CD4-positive, alpha-beta T cell treated with Interferon alpha-2 for 1 hour (primary cell): ENCODE measurements around the gene PCDH7.

Source experiments
- DNase-seq, 2 donors: peaks; one replicate each; pipeline ENCODE4 v3.0.0-alpha.2; 2020 to 2022

Gene PCDH7

GRCh38 chr4:30728311-30728710 is 8.1 kb downstream of the PCDH7 start:
- DNase-seq, result no peak

- no peak for DNase-seq
These were observed 23.7 kb downstream of the PCDH7 start for GRCh38 chr4:30743897-30744296.

GRCh38 chr4:30744386-30744785 is 24.2 kb downstream of the PCDH7 start:
- DNase-seq, result no peak

- DNase-seq, result no peak
These were observed 24.9 kb downstream of the PCDH7 start for GRCh38 chr4:30744957-30745640.

GRCh38 chr4:30746735-30747134 is 26.6 kb downstream of the PCDH7 start:
- DNase-seq, result no peak

GRCh38 chr4:30753316-30753715 is 33.1 kb downstream of the PCDH7 start:
- DNase-seq, result no peak

- no peak for DNase-seq
These were observed 33.9 kb downstream of the PCDH7 start for GRCh38 chr4:30754021-30754420.

GRCh38 chr4:30755346-30755745 is 35.2 kb downstream of the PCDH7 start:
- no peak for DNase-seq

GRCh38 chr4:30756553-30756952 is 36.4 kb downstream of the PCDH7 start:
- no peak for DNase-seq

GRCh38 chr4:30757357-30757756 is 37.2 kb downstream of the PCDH7 start:
- no peak for DNase-seq

GRCh38 chr4:30760551-30760950 is 40.4 kb downstream of the PCDH7 start:
- no peak for DNase-seq

- DNase-seq, result no peak
These were observed 43.2 kb downstream of the PCDH7 start for GRCh38 chr4:30763321-30763727.

GRCh38 chr4:30765022-30765421 is 44.9 kb downstream of the PCDH7 start:
- DNase-seq, result no peak

- no peak for DNase-seq
These were observed 47.1 kb downstream of the PCDH7 start for GRCh38 chr4:30767147-30767845.

- no peak for DNase-seq
These were observed 48.1 kb downstream of the PCDH7 start for GRCh38 chr4:30768277-30768676.

- DNase-seq, result no peak
These were observed 48.9 kb downstream of the PCDH7 start for GRCh38 chr4:30769093-30769492.

- no peak for DNase-seq
These were observed 49.9 kb downstream of the PCDH7 start for GRCh38 chr4:30770049-30770549.

- DNase-seq, result no peak
These were observed 50.6 kb downstream of the PCDH7 start for GRCh38 chr4:30770812-30771211.

- no peak for DNase-seq
These were observed 56.3 kb downstream of the PCDH7 start for GRCh38 chr4:30776451-30776850.

- DNase-seq, result no peak
These were observed 56.8 kb downstream of the PCDH7 start for GRCh38 chr4:30776921-30777415.
